Measurements from ENCODE around the gene ZFP36.

DNA sequence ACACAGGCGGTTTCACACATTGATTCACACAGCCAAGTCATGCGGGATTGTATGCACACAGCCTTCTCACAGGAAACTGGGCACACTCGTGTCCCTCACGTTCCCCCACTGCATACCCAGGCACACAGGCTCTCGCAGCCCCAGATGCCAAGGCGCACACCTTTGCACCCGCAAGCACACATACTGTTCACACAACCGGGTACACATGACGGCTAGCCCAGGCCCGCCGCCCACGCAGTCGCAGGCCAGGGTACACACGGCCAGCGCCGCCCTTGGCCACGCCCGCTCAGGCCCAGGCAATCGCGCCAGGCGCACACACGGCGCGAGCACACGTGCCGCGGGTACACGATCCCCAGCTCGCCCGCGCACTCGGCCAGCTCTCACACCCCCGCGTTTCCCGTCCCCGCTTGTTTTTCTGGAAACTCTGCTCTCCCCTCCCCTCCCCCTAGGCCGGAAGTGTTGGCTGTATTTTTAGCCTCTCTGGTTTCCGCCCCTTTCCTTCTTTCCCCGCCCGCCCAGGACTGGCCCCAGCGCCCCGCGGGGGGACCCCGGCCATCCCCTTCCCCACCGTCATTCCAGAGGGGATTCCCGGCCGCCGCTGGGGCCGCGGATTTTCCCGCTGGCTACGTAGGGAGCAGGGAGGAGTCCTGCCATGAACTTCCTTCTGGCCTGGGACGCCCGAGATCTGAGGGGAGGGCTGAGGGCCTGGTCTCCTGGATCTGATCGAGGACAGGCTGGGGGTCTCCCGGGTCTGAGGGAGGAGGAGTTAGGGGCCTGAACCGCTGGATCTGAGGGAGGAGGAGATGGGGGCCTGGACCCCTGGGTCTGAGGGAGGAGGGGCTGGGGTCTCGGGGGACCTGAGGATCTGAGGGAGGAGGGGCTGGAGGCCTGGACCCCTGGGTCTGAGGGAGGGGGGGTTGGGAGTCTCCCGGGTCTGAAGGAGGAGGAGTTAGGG lies 4.0 kb upstream of the ZFP36 start:
- TF ChIP-seq, protein P1, sequence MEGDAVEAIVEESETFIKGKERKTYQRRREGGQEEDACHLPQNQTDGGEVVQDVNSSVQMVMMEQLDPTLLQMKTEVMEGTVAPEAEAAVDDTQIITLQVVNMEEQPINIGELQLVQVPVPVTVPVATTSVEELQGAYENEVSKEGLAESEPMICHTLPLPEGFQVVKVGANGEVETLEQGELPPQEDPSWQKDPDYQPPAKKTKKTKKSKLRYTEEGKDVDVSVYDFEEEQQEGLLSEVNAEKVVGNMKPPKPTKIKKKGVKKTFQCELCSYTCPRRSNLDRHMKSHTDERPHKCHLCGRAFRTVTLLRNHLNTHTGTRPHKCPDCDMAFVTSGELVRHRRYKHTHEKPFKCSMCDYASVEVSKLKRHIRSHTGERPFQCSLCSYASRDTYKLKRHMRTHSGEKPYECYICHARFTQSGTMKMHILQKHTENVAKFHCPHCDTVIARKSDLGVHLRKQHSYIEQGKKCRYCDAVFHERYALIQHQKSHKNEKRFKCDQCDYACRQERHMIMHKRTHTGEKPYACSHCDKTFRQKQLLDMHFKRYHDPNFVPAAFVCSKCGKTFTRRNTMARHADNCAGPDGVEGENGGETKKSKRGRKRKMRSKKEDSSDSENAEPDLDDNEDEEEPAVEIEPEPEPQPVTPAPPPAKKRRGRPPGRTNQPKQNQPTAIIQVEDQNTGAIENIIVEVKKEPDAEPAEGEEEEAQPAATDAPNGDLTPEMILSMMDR (IDR thresholded peaks at IDR 0.05; ENCODE audit: low read depth, low read length, poor library complexity, severe bottlenecking), result no peak
- TF ChIP-seq EZH2phosphoT487 (IDR thresholded peaks at IDR 0.05; ENCODE audit: borderline replicate concordance, low read length), result no peak
